Putamen (tissue), 1 donor: Measurements from ENCODE around the gene OOEP.
"Not testable (repeated sequence)": the region's sequence is repeated elsewhere in the genome, so short reads cannot be mapped to it uniquely, and the experiment has no call there.

ENCODE experiments used
- DNase-seq: peaks from one replicate; pipeline ENCODE4 v3.0.0-alpha.2; 2016; ENCODE audit warnings: low spot score

The OOEP gene

GRCh38 chr6:73369563-73369962 is at the start of gene OOEP:
Gene OOEP (minus strand): TSS chr6:73369897. CDS start chr6:73369792, 105 bp downstream.
- no peak for DNase-seq

- no peak for DNase-seq
These were observed 48.5 kb upstream of the OOEP start for GRCh38 chr6:73418081-73418741.

GRCh38 chr6:73413102-73413501 is 43.4 kb upstream of the OOEP start:
- DNase-seq: no peak

GRCh38 chr6:73409395-73409794 is 39.7 kb upstream of the OOEP start:
- DNase-seq: no peak

- no peak for DNase-seq
These were observed 31.0 kb upstream of the OOEP start for GRCh38 chr6:73400656-73401055.

GRCh38 chr6:73395875-73396274 is 26.2 kb upstream of the OOEP start:
- no peak for DNase-seq

- peak; percentile 10 for DNase-seq
These were observed 25.1 kb upstream of the OOEP start, which contains the start of gene DDX43 for GRCh38 chr6:73394577-73395354. Gene DDX43 (plus strand): TSS chr6:73394828. CDS start chr6:73394906, 78 bp downstream.

GRCh38 chr6:73393278-73393677 is 23.6 kb upstream of the OOEP start:
- no peak for DNase-seq

GRCh38 chr6:73392188-73392587 is 22.5 kb upstream of the OOEP start:
- DNase-seq: not testable (repeated sequence)

GRCh38 chr6:73391675-73392074 is 22.0 kb upstream of the OOEP start:
- DNase-seq: no peak

GRCh38 chr6:73389854-73390253 is 20.2 kb upstream of the OOEP start:
- no peak for DNase-seq

GRCh38 chr6:73388800-73389512 is 19.3 kb upstream of the OOEP start:
- DNase-seq: peak; percentile 11

- DNase-seq: no peak
These were observed 18.7 kb upstream of the OOEP start for GRCh38 chr6:73388433-73388799.

- DNase-seq: no peak
These were observed 12.9 kb upstream of the OOEP start for GRCh38 chr6:73382462-73383113.

GRCh38 chr6:73381531-73381930 is 11.8 kb upstream of the OOEP start:
- DNase-seq: not testable (repeated sequence)

GRCh38 chr6:73377225-73377624 is 7.5 kb upstream of the OOEP start:
- no peak for DNase-seq

GRCh38 chr6:73375216-73375615 is 5.5 kb upstream of the OOEP start:
- DNase-seq: no peak

GRCh38 chr6:73372516-73372915 is 2.8 kb upstream of the OOEP start:
- DNase-seq: no peak

GRCh38 chr6:73371984-73372383 is 2.3 kb upstream of the OOEP start:
- no peak for DNase-seq

GRCh38 chr6:73369157-73369556 is 540 bp downstream of the OOEP start:
- DNase-seq: no peak

- no peak for DNase-seq
These were observed 1.0 kb downstream of the OOEP start for GRCh38 chr6:73368675-73369074.

GRCh38 chr6:73367761-73368355 is 1.8 kb downstream of the OOEP start:
- no peak for DNase-seq
